Kidney (tissue), 14 donors: ENCODE measurements around the gene APBB1. TPM values are rescaled to one million over a fixed set of nuclear protein-coding genes. Genes with fewer than 3 reads are reported as not detected.
A peak's percentile ranks its signal among the peaks of the same experiment; 100 is the strongest.

Experiments used
- DNase-seq, 5 donors: peaks; one replicate each; pipeline ENCODE4 v3.0.0-alpha.2; 2013 to 2020
- FAIRE-seq: peaks from 2 replicates; lab custom pipeline; 2012; peaks lifted over from hg19 to GRCh38; lab: Jason Lieb, UNC
- H3K27ac ChIP-seq, 2 donors: one replicate each; pipeline ENCODE4 v1.7.0; 2013; ENCODE audit warnings: low read depth in 2 of 2, low read length in 2 of 2, inconsistent platforms in 1 of 2
- H3K27me3 ChIP-seq: one replicate; pipeline ENCODE4 v1.7.1; 2013; ENCODE audit warnings: low read length, inconsistent platforms; ENCODE audit not compliant: control insufficient read depth, insufficient read depth
- H3K36me3 ChIP-seq, 3 donors: one replicate each; pipeline versions ENCODE4 v1.7.0 to v1.7.1; 2013; ENCODE audit warnings: low read length in 3 of 3, control low read depth in 1 of 3, inconsistent platforms in 1 of 3; ENCODE audit not compliant: insufficient read depth in 3 of 3, control insufficient read depth in 2 of 3
- H3K4me1 ChIP-seq, 3 donors: one replicate each; pipeline versions ENCODE4 v1.7.0 to v1.7.1; 2013; ENCODE audit warnings: low read length in 3 of 3, inconsistent platforms in 1 of 3, low read depth in 1 of 3; ENCODE audit not compliant: control insufficient read depth in 2 of 3, insufficient read depth in 2 of 3
- H3K4me3 ChIP-seq, 3 donors: one replicate each; pipeline versions ENCODE4 v1.7.0 to v1.8.1; 2013; ENCODE audit warnings: low read length in 3 of 3, control low read depth in 1 of 3, inconsistent platforms in 1 of 3
- H3K9ac ChIP-seq, 3 donors: one replicate each; pipeline versions ENCODE4 v1.7.0 to v1.7.1; 2013; ENCODE audit warnings: low read length in 3 of 3, control low read depth in 1 of 3, inconsistent platforms in 1 of 3
- H3K9me3 ChIP-seq, 3 donors: one replicate each; pipeline versions ENCODE4 v1.7.0 to v1.7.1; 2013; ENCODE audit warnings: low read length in 3 of 3, control low read depth in 1 of 3, inconsistent platforms in 1 of 3; ENCODE audit not compliant: control insufficient read depth in 2 of 3, insufficient read depth in 1 of 3
- CTCF ChIP-seq: IDR thresholded peaks from 3 replicates; pipeline ENCODE4 v1.5.1; 2012; ENCODE audit warnings: mild to moderate bottlenecking, moderate library complexity, borderline replicate concordance; ENCODE audit not compliant: insufficient read depth; ENCODE audit errors: extremely low read depth
- intact Hi-C: fragments of 100-400 bp; cut with DNase I; formaldehyde crosslinking; loops from one replicate; pipeline ENCODE4 v1.11.1; 2022
- polyA plus RNA-seq: library from polyadenylated mRNA; stranded (reverse); fragments of 350-450 nt; fragmentation: Illumina TruSeq; extraction: RNeasy Lipid Tissue Mini Kit (QIAGEN cat#74804); gene quantifications from one replicate; pipeline ENCODE4 v1.2.3, GENCODE V29; 2014; ENCODE audit warnings: low read depth, low replicate concordance; ENCODE audit not compliant: insufficient read depth
- total RNA-seq: library from RNA; stranded (reverse); fragmentation: NEBNext Ultra II Directional; extraction: Animal tissue kit (Norgen Biotek cat#: 25700); gene quantifications from one replicate; pipeline ENCODE4 v1.2.1, GENCODE V29; 2021
- donor health status: control.
- donor health status: control.
- donor health status: control.
- donor health status: control.
- donor health status: control.
- donor health status: DM: yes; HTN: yes; CAD: no.
- donor health status: Normal renal cell carcinoma (clear cell type).

Gene APBB1
- total and polyA plus RNA-seq, 2 donors from 2014 or later, result 43.7 to 67.2 TPM

GRCh38 chr11:6405052-6405667 is 13.7 kb downstream of the APBB1 start:
- peaks cover 0 to 17% (median 9%) of the 10 kb centered on the region in 3 donors for H3K4me1 ChIP-seq
- H3K4me3 ChIP-seq, result no peak overlapping the region
- H3K9me3 ChIP-seq, result no peaks in the 10 kb centered on the region
- no peak for FAIRE-seq
- no peaks in the 10 kb centered on the region for H3K27me3 ChIP-seq
- peaks cover 0 to 17% (median under 1%) of the 10 kb centered on the region in 3 donors for H3K36me3 ChIP-seq
- peak; percentile 80 to 92 (median 85) for DNase-seq
- H3K9ac ChIP-seq, result no peak overlapping the region
- intact Hi-C loops, result no loop called here
- H3K27ac ChIP-seq, result no peak overlapping the region
- no peak for TF ChIP-seq CTCF

DNA sequence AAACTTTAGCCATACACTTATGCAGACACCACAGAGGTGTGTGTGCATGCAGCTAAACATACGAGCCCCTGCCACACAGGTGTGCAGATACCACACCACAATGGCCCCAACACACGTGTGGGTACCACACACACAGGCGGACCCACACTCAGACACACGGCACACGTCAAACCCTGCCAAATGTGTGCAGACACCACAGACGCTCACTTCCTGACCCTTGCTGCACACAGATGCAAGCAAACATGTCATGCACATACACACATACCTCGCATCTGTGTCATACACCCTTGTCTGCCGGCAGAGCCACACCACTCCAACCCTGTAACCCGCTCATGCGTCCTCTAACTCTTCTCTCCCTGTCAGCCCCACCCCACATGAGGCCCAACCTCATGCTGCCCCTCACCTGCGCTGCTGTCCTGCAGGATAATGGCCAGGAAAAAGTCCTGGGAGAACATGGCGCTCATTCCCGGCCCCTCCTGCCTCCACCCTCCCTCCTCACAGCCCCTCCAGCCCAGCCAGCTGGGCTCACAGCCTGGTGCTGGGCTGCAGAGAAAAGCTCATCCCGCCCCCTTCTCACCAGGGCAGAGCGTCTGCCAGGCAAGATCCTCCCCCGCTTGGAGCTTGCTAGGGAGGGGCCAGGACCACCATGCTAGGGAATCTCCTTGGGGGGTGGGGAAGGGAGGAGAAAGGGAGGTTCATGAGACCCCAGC is 14.4 kb downstream of the APBB1 start:
- Histone ChIP-seq H3K4me1 (peaks cover 0 to 17% (median 9%) of the 10 kb centered on the region in 3 donors), H3K27ac (no peak overlapping the region), H3K9me3 (no peaks in the 10 kb centered on the region), H3K27me3 (no peaks in the 10 kb centered on the region), H3K9ac (no peak overlapping the region), H3K4me3 (no peak overlapping the region), H3K36me3 (peaks cover 0 to 15% (median 0%) of the 10 kb centered on the region in 3 donors)
- intact Hi-C loops, result no loop called here
- DNase-seq, result peak in 3 of 5 donors; percentile 25 to 70 (median 43)
- no peak for FAIRE-seq
- no peak for TF ChIP-seq CTCF

- no peak for TF ChIP-seq CTCF
- FAIRE-seq, result no peak
- intact Hi-C loops, result no loop called here
Measured at GRCh38 chr11:6403539-6403938, 15.4 kb downstream of the APBB1 start.

More at GRCh38 chr11:6403539-6403938, 15.4 kb downstream of the APBB1 start:
- H3K27me3 ChIP-seq, result no peaks in the 10 kb centered on the region
- no peak overlapping the region for H3K4me3 ChIP-seq
- no peak overlapping the region for H3K9ac ChIP-seq
- H3K27ac ChIP-seq, result no peak overlapping the region
- DNase-seq, result peak in 1 of 5 donors; percentile 71
- no peaks in the 10 kb centered on the region for H3K9me3 ChIP-seq
- H3K4me1 ChIP-seq, result peaks cover 0 to 17% (median 9%) of the 10 kb centered on the region in 3 donors
- H3K36me3 ChIP-seq, result peaks cover 0 to 15% (median 2%) of the 10 kb centered on the region in 3 donors
